ENCODE results near the gene SLIRP. TPM values are rescaled to one million over a fixed set of nuclear protein-coding genes. Genes with fewer than 3 reads are reported as not detected.

Gene SLIRP
- total and polyA plus RNA-seq, 11 donors = 112 to 872 (median 222) TPM

DNA sequence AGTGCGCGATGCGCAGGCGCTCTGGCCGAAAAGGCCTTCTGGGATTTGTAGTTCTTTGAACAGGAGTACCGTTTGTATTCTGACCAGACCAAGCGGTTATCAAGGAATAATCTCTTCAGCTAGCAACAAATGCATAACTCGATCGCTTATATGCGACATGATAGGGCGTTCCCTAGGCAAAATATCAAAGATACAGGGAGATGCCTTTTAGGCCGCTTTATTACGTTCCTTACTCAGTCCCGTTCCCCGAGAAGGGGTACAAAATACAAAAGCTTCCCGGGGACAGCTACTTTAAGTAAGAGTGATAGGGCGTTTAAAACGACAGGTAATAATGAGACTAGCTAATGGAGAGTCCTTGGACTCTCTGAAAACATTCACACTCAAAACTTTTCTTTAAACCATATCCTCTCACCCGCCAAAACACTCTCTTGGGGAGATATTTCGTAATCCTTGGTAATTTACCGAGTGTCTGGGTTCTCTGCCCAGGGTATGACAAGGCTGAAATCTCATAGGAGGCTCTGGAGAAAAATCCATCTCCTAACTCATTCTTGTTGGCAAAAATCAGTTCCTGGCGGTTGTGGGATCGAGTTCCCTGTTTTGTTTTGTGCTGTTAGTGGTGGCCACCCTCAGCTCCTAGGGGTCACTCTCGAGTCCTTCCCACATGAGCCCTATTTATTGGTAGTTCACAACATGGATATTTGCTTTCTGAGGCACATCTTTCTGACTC is 53.5 kb downstream of the SLIRP start:
- H3K36me3 ChIP-seq = peaks cover 0 to 5% (median 3%) of the 10 kb centered on the region in 9 donors
- peak overlapping the region; percentile 72 to 100 (median 90) for H3K4me3 ChIP-seq
- DNase-seq (peak in 4 of 5 donors; percentile 25 to 62 (median 47)), ATAC-seq (peak; percentile 41 to 65 (median 50))
- H3K27ac ChIP-seq = peak overlapping the region; percentile 75 to 99 (median 94)
- H3K9me3 ChIP-seq = no peaks in the 10 kb centered on the region
- H3K4me1 ChIP-seq = peaks cover 0 to 45% (median 25%) of the 10 kb centered on the region in 12 donors
- intact Hi-C loops (cut with DNase I) = loop anchor here in 3 of 10 donors (1.0 to 5.0 kb wide), 3 partner anchors 39 to 41 kb away; partner anchors contain the start of gene ADCK1 (in 3 of the 3)
- WGBS, 4 donors = 4 to 6% (median 4%) methylated on average over 24 of the region's 24 CpGs
- peak in 8 of 12 donors; percentile 16 to 47 (median 29) for TF ChIP-seq CTCF (IDR thresholded peaks at IDR 0.05)
- no peak for TF ChIP-seq POLR2A (IDR thresholded peaks at IDR 0.05)
- no peaks in the 10 kb centered on the region for H3K27me3 ChIP-seq

GRCh38 chr14:77763316-77763715 is 55.4 kb downstream of the SLIRP start:
- DNase-seq (no peak), ATAC-seq (no peak)
- 60 to 69% (median 65%) methylated on average over 1 of the region's 1 CpG for WGBS, 4 donors
- peaks cover 0 to 27% (median 20%) of the 10 kb centered on the region in 12 donors for H3K4me1 ChIP-seq
- H3K4me3 ChIP-seq = no peak overlapping the region
- intact Hi-C loops (cut with DNase I) = loop anchor here in 1 of 10 donors (5.0 kb wide), 1 partner anchor 39 kb away; the partner anchor contains the start of gene ADCK1
- no peaks in the 10 kb centered on the region for H3K9me3 ChIP-seq
- TF ChIP-seq POLR2A (IDR thresholded peaks at IDR 0.05) = no peak
- TF ChIP-seq CTCF (IDR thresholded peaks at IDR 0.05) = no peak
- H3K27ac ChIP-seq = no peak overlapping the region
- no peaks in the 10 kb centered on the region for H3K36me3 ChIP-seq
- H3K27me3 ChIP-seq = no peaks in the 10 kb centered on the region

GRCh38 chr14:77763978-77764377 is 56.1 kb downstream of the SLIRP start:
- H3K27ac ChIP-seq = no peak overlapping the region
- 87 to 92% (median 88%) methylated on average over 3 of the region's 3 CpGs for WGBS, 4 donors
- H3K4me1 ChIP-seq = peaks cover 0 to 25% (median 15%) of the 10 kb centered on the region in 12 donors
- intact Hi-C loops (cut with DNase I) = loop anchor here in 1 of 10 donors (5.0 kb wide), 1 partner anchor 38 kb away; the partner anchor contains the start of gene ADCK1
- no peak for TF ChIP-seq POLR2A (IDR thresholded peaks at IDR 0.05)
- TF ChIP-seq CTCF (IDR thresholded peaks at IDR 0.05) = no peak
- H3K36me3 ChIP-seq = no peaks in the 10 kb centered on the region
- no peaks in the 10 kb centered on the region for H3K27me3 ChIP-seq
- H3K4me3 ChIP-seq = no peak overlapping the region
- H3K9me3 ChIP-seq = no peaks in the 10 kb centered on the region
- ATAC-seq = no peak
- no peak for DNase-seq

Other genes starting within 250 kb of the SLIRP start
- 1 to 10 TPM in 1 of 9 donors, not detected in 8; 1.3 TPM for gene ISM2, start 209.3 kb upstream of the SLIRP start, total RNA-seq
- not detected for gene ISM2, start 209.3 kb upstream of the SLIRP start, polyA plus RNA-seq
- gene SPTLC2, start 91.5 kb upstream of the SLIRP start, total RNA-seq = 10 to 100 TPM in 8 of 9 donors, 1 to 10 TPM in 1; 8.2 to 25.2 (median 11.2) TPM
- 10 to 100 TPM in 1 of 2 donors, 1 to 10 TPM in 1; 3.8 to 12.0 TPM for gene SPTLC2, start 91.5 kb upstream of the SLIRP start, polyA plus RNA-seq
- 10 to 100 TPM; 10.8 to 16.5 (median 12.5) TPM for gene ALKBH1, start 80 bp upstream of the SLIRP start, total RNA-seq
- gene ALKBH1, start 80 bp upstream of the SLIRP start, polyA plus RNA-seq = 10 to 100 TPM in 1 of 2 donors, 1 to 10 TPM in 1; 6.5 to 11.4 TPM
- 10 to 100 TPM; 29.4 to 67.3 (median 47.7) TPM for gene SNW1, start 53.1 kb downstream of the SLIRP start, total RNA-seq
- gene SNW1, start 53.1 kb downstream of the SLIRP start, polyA plus RNA-seq = 10 to 100 TPM; 25.8 to 46.6 TPM
- 10 to 100 TPM in 1 of 9 donors, 1 to 10 TPM in 8; 4.0 to 12.0 (median 6.0) TPM for gene ADCK1, start 92.0 kb downstream of the SLIRP start, total RNA-seq
- gene ADCK1, start 92.0 kb downstream of the SLIRP start, polyA plus RNA-seq = 10 to 100 TPM in 1 of 2 donors, 1 to 10 TPM in 1; 9.8 to 12.8 TPM